HG03378 (cell line): ENCODE results near the gene GNAZ.

Experiments
- ATAC-seq: cut with Tn5 transposase; IDR thresholded peaks from one replicate; pipeline ENCODE4 v1.9.1; 2021; ENCODE audit warnings: mild to moderate bottlenecking, moderate library complexity; ENCODE audit not compliant: unreplicated experiment

The GNAZ gene

GRCh38 chr22:23117891-23118646 is 47.8 kb downstream of the GNAZ start:
- no peak for ATAC-seq

GRCh38 chr22:23118647-23119493 is 48.6 kb downstream of the GNAZ start:
- no peak for ATAC-seq

DNA sequence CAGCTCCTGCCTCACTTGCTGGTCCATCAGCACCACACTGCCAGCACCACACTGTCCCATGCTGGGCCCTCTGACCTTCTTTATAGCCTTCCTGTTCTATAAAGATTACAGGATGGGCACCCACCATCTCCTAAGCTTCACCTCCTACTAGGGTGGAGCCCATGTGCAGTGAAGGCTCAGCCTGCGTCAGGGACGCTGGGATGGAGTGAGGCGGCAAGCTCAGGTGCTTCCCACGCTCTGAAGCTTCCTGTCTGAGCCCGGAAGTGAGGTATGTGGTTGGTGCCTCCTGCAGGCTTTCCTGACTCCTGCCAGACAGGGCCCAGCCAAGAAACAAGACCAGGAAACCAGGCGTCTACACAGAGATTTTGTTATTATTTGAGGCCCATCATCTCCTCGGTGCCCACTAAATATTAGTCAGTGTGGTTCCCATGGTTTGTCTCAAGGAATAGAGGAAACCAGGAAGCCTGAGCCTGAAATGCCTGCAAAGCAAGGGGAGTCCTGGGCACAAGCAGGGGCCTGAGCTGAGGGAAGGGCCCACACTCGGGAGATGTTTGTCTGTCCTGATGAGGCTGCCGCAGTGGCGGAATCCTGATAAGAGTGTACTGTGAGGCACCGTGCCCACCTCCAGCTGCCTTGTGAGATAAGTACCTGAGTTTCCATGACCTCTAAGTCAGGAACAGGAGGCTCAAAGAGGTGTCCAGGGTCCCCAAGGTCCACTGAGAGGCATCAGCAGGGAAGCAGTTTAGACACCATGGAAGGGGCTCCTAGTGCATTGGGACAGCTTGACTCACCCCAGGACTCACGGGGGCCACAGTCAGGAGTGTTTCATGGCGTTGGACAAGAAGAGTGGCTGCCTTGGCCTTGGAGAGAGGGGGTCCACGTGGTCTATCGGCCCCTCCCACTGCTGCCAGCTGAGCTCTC is 49.4 kb downstream of the GNAZ start:
- no peak for ATAC-seq

DNA sequence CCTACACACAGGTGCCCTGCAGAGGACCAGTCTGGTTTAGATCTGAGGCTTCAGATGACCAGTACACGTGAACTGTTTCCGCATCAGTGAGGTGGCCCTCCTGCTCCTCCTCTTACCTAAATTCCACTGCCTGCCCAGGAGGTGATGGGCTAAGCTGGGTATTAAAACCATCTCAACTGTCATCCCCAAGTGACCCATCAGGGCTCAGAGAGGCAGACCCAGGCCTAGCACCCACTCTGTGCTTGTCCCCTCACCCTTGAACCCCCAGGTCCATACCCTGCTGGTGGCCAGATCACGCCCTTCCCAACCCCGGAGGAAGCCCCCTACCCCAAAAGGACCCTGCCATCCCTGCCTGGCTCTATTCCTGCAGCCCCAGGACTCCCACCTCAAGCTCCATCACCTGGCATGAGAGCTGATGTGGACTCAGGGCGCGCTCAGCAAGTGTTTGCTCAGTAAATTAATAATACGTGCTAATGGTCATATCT is 50.1 kb downstream of the GNAZ start:
- ATAC-seq = no peak

DNA sequence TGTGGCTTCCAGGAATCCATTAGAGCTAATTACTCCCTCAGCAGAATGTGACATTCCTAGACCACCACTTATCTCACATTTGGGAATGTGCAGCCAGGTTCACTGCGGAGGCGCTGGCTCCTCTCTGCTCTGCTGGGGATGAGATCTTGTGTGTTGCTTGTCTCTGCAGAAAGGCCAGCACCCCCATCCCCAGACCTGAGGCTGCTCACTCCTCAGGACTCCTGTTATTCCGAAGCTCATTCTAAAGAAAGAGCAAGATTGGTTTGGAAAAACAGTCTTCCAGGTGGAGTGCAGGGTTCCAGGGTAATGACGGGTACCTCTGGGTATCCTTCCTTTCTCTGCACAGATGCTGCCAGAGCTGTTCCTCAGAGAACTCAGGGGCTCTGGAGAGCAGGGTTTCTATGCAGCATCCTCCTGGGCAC is 50.7 kb downstream of the GNAZ start:
- ATAC-seq = no peak

- no peak for ATAC-seq
These were observed 51.1 kb downstream of the GNAZ start for GRCh38 chr22:23121424-23121823.

GRCh38 chr22:23122216-23122957 is 52.1 kb downstream of the GNAZ start:
- no peak for ATAC-seq

- no peak for ATAC-seq
These were observed 52.9 kb downstream of the GNAZ start for GRCh38 chr22:23122992-23123803.

GRCh38 chr22:23123804-23124254 is 53.5 kb downstream of the GNAZ start:
- no peak for ATAC-seq

- no peak for ATAC-seq
These were observed 54.5 kb downstream of the GNAZ start for GRCh38 chr22:23124611-23125511.

- ATAC-seq = no peak
These were observed 55.3 kb downstream of the GNAZ start for GRCh38 chr22:23125512-23126103.

- no peak for ATAC-seq
These were observed 56.1 kb downstream of the GNAZ start for GRCh38 chr22:23126165-23127054.

- no peak for ATAC-seq
These were observed 56.9 kb downstream of the GNAZ start for GRCh38 chr22:23127055-23127756.

DNA sequence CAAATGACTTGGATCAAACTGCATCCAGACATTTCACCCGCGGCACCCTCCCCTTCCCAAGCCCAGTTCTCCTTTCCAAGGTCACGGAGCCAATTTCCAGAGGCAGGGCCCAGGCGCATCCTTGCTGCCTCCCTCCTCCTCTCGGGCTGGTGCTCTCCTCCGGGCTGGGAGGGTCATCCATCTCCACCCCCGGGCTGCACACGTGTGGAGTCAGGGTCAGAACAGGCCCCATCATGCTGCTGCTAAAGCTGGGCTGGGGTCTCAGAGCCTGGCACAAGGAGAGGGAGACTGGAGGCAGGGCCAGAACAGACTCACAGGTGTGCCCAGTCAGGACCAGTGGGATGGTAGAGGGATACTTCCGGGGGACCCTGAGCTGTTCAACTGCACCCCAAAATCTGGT is 57.5 kb downstream of the GNAZ start:
- no peak for ATAC-seq

DNA sequence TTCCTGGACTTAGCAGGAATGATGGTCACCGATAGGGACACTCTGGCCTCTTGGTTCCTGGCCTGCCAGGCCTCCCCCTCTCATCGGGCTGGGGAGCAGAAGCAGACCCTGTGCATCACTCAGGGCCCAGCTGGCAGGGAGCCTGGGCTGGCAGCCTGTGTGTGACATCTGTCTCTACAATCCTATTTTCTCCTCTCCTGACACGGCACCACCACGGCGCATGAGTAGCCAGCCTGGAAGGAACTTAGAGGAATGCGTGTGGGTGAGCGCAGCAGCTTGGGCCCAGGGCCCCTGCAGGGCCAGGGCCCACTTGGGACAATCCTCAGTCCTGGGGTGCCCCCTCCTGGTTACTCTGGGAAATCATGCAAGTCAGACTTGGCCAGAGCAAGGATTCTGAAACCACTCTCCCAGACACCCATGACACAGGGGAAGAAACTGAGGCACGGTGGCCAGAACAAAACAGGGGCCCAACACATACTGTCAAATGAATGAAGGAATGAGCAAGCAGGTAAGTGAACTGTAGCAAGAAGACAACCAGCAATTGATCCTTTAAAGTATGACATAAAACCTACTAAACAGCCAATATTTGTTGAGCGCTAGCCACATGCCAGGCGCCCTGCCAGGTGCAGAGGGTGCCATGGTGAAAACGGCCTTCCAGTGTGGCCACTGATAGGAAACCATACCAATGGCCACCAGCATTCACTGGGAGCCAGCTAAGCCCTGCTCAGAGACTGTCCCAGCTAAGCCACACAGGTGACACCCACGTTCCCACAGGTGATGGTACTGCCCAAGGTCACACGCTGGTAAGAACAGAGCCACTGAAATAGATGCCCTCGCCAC is 58.2 kb downstream of the GNAZ start:
- no peak for ATAC-seq
